Stimulated activated CD4-positive, alpha-beta T cell treated with anti-CD3 and anti-CD28 coated beads, Interleukin-12 subunit alpha, Interleukin-12 subunit beta, amount 100 ng/mL, for 24 hours (primary cell): Measurements from ENCODE around the gene AIFM3.
A peak's percentile ranks its signal among the peaks of the same experiment; 100 is the strongest.
"Not testable (repeated sequence)": the region's sequence is repeated elsewhere in the genome, so short reads cannot be mapped to it uniquely, and the experiment has no call there.

Source experiments
- DNase-seq, 2 experiments: peaks; one replicate each; pipeline ENCODE4 v3.0.0-alpha.2; 2020; ENCODE audit warnings: low read depth in 2 of 2

AIFM3 gene

DNA sequence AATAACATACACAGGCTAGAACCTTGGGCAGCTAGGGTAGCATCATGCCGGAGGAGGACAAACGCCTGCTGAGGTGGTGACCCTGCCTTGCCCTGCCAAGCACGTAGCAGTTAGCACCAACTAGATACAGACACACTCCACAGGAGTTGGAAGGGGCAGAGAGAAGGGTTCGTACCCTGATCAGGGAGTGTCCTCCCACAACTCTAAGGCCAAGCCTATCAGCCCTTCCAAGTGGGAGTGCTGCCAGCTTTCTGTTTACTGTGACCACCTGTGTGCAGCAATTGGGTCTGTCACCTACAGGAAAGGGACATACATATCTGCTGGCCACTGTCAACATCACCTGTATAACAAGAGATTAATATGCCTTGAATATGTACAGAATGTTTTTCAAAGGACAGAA, 36.7 kb downstream of the AIFM3 start:
- DNase-seq: no peak

DNA sequence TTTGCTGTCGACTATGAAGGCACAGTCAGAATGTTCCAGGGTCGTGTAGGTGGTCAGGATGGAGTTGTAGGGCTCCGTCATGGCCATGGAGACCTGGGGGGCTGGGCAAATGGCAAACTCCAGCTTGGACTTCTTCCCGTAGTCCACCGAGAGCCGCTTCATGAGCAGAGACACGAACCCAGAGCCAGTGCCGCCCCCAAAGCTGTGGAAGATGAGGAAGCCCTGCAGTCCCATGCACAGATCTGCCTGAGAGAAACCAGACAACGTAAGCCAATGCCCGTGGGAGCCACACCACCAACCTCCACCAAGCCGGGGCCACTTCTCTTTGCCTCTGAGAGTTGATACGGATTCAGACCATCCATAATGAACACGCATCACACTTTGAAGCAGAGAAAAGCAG, 42.2 kb downstream of the AIFM3 start:
- DNase-seq: not testable (repeated sequence)

DNA sequence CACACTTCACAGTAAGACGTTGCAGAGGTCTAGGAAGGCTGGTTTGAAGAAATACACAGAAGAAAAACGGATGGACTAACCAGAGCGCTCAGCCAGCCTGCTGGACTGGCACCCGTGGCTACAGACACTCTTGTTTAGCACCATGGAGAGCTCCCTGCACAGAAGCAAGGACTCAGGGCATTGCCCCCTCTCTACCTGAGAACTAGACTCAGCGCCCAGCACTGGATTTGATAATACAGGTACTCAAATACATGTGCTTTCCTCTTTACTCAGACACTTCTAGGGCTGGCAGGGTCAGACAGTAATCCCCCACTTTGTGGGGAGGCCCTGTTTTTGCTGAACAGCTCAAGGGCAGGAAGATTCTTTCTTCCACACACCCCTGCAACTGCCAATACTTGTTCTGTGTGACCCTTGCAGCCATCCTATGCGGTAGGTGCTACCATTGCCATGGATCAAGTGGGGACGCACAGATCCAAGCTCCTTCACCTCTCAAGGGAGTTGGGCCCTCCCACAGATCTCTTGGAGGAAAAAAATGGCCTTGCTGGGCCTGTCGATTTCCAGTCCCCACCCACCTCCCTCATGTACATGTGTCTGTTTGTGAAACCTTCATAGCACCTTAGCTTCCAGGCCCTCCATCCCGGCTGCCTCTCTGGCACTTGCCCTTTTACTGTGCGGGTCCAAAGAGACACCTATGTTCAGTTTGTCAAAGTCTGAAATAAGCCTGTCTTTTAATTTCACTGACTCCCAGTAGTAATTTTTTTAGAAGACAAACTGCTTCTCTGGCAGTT, 42.8 kb downstream of the AIFM3 start:
- DNase-seq: no peak

DNA sequence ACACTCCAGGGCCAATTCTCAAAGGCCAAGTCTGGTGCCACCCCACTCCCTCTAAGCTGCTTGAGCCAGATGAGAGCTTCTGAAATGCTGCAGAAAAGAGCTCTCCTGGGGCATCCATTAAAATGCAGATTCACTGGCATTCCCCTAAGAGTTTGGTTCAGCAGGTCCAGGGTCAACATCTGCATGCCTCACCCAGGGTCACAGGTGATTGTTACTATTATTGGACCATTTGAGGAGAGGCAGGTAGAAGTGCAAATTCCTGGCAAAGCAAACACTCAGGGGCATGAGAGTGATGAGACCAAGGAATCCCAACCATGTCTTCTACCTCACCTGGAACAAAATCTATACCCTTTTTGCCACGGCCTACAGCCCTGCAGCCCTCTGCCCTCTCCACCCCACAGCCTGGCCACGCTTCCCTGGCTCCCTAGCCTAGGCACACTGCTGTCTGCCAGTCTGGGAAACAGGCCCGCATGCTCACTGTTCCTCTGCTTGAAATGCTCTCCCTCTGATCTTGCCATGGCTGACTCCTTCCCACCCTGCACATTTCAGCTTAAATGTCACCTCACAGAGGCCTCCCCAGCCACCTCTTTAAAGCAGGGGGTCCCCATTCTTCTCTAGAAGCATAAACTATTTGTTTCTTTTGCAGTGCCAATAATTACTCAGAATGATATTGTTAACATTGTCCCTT, 43.5 kb downstream of the AIFM3 start:
- DNase-seq: no peak

DNA sequence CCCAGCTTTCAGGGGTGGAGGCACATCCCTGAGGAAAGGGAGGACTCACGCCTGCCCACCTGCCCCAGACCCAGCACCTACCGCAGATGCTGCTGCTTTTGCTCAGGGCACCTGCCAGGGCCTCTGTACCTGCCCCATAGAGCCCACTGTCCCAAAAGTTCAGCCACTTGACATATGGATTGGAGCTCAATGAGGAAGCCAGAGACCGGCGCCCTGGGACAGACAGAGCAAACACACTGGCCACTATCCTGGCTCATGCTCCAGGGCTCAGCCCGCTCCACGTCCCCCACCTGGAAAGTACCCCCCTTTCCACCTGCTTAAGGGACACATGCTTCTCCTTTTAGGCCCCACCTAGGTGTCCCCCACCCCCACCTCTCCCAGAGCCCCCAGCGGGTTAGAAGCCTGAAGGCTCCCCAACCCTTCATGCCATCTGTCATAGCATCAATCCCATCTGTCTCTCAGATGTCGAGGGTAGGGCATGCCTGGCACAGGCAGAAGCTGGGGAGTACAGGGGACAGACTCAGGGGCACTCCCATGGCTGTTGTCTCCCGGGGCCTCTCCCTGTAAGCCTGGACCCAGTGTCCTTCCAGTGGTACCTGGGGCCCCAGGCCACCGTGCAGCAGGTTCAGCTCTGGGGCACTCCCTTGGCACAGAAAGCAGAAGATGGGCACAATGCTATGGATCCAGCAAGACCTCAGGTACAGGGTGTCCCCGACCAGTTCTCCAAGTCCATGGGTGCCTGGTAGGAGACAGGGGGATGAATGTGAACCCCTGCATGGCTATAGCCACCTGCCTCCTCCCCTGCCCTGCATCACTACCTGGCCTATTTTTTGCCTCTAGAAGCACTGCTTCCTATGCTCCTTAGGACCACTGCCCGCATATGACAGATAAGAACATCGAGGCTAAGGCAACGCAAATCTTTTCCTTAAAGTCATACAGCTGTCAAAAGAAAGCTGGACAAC, 45.7 kb downstream of the AIFM3 start:
- DNase-seq: no peak

DNA sequence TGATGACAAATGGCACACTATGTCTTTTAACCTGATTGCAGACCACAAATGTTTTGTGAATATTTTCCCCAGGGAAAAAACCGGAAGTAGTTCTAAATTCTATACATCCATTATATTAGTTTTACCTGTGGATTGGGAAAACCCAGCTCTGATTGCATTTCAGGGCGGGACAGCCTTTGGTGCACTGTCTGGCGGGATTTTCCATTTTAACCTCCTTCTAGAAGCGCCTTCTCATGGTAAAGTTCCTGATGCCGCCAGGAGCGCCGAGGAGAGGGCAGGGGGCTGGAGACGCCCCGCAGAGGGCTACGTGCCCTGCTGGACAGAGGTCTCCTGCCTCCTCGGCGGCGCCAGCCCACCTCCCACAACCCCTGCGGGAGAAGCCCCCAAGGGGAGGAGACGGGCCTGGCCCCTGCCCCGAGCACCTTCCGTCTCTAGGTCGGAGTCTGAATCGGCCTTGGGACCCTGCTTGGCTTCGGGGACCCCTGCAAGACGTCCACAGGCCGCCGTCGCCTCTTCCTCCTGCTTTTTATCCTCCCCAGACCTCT, 46.7 kb downstream of the AIFM3 start:
- DNase-seq: no peak

DNA sequence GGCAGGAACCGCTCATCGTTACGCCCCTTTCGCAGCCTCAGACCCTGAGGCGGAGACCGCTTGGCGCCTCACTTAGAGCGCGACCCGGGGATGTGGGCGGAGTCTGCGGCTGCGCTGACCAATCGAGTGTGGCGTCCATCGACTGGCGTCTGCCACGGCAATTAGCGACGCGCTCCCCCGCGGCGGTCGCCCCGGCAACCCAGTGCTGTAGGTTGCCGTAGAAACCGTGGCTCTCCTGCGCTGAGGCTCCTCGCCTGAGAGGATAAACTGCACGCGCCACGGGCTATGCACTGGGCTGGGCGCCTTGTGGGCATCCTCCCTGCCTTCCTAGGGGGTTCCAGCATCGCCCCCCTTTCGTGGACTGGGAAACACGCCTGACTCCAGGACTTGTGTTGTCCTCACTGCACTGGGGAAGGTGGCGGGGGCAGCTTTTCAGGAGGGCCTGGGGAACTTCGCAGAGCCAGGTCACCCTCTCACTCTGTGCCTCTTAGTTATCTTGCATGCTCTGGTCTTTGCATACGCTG, 47.2 kb downstream of the AIFM3 start:
- peak; percentile 63 to 87 for DNase-seq

DNA sequence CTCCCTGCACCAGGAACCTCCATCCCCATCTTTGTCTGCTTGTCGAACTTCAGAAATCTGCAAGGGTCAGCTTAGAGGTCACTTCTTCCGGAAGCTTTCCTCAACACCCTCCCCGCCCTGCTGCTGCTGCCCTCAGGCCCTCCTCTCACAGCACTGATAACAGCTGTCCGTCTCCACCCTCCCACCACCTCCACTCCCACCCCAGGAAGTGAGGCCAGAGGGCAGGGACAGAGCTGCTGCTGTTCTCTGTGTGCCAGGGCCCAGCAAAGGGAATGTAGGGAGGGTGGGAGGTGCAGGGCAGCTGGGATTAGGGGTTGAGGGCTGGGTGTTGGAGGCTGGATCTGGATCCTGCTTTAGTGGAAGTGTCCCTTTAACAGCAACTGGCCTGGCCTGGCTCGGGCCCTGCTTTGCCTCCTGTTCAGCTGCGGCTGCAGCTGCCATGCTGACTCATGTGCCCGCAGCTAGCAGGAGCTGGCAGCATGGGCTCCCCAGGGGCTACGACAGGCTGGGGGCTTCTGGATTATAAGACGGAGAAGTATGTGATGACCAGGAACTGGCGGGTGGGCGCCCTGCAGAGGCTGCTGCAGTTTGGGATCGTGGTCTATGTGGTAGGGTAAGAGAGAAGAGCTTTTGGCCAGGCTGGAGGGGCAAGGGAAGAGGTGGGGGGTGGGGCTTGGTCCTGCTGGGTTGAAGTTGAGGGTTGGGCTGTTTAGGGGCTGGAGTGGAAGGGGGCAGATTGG, 47.8 kb downstream of the AIFM3 start, which contains the start of gene P2RX6:
TSS of gene P2RX6 (plus strand) at position 440 of the 740 bp plus-strand sequence. CDS start at position 450, 10 bp downstream.
- DNase-seq: no peak

DNA sequence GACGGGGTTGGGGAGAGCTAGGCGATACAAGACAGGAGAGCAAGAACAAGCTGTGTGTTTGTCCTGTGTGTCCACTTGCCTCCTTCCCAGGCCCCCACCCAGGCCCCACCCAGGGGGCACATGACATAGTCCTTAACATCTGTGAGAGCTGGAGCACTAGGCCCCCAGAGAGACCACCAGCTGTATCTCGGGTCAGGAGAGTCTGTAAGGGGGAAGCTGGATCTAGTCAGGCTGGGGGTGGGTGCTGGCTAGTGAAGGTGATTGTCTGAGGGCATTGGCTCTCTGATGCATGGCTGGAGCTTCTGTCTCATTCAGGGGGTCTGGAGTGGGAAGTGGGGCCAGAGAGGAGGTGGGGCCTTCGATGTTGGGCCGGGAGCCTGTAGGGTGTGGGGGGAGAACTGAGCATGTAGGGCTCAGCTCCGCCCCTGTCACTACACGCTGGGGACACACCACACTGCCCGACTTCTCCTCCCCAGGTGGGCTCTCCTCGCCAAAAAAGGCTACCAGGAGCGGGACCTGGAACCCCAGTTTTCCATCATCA, 48.5 kb downstream of the AIFM3 start:
- no peak for DNase-seq

DNA sequence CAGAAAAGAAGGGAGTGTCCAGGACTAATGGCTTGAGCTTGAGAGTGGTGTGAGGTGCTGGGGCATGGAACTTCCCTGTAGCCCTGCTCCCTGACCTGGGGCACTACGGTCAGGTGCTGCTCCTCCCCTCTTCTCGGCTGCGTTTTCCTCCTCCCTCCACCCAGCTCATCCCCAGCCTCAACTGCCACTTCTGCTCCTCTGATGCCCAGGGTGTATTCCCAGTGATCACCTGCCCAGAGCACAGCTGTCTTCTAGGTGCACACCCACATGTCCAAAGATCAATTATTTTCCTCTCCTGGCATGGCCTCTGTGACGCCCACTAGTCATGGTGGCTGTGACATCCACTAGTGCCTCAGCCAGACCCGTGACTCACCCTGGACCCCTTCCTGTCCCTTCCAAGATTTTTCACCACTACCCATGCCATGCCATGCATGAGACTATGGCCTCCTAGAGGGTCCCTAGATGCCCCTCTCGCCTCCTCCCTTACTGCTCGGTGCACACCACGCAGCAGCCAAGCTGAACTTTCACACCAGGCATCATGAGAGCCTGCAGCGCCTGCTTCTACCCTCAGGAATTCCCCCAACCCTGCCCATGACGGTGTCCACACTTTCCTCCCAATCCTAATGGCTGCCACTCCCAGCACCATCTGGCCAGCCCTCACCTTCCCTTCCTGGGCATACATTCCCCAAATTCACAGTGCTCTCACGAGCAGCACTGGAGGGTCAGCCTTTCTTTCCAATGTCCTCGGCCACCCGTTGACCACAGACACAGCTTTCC, 49.8 kb downstream of the AIFM3 start:
- no peak for DNase-seq

DNA sequence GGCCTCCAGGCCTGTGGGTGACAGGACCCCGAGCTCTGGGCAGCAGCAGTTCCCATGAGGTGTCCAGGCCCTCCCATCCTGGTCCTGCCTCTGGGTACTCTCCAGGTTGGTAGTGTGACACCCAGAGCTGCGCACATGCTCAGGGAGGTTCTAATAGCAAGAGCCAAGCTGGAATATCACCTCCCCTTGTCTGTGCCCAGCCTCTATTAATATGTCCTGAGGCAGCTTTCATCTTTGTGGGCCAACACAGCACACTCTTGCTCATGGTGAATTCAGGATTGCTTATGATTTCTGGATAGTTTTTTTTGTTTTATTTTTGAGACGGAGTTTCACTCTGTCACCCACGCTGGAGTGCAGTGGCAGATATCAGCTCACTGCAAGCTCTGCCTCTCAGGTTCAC, 51.3 kb downstream of the AIFM3 start:
- DNase-seq: no peak

DNA sequence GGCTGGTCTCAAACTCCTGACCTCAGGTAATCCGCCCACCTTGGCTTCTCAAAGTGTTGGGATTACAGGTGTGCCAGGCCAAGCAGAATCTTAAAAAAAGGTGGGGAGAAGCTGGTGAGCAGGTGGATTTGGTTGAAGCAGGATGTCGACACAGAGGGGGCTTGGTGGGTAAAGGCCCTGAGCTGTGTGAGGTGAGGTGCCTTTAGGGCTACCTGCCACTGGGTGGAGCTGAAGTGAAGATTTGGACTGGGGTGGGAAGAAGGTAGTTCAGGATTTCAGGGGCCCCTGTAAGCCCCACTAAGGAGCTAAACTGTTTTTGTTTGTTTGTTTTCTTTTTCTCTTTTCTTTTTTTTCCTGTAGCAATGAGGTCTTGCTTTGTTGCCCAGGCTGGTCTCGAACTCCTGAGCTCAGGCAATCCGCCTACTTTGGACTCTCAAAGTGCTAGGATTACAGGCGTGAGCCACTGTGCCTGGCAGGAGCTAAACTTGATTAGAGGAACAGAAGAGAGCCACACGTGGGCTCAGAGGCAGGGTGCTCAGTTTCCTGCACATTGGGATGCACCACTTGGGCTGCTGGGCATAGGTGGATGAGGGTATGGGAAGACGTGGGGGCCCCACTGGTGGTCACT, 53.9 kb downstream of the AIFM3 start:
- DNase-seq: no peak

DNA sequence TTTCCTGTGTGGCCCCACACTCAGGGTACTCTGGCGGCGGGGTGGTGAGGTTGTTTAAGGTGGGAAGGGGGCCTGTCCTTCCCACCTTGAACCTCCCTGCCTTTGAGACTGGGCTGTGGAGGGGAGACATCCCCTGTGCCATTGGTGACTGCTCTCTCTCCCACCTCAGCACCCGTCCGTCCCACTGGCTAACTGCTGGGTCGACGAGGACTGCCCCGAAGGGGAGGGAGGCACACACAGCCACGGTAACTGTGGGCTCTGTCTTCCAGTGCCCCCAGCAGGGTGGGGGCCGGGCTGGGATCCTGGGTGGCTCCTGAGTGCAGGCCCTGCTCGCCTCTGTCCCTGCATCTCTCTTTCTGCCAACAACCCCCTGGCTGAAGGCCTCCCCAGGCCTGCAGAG, 55.5 kb downstream of the AIFM3 start:
- no peak for DNase-seq

DNA sequence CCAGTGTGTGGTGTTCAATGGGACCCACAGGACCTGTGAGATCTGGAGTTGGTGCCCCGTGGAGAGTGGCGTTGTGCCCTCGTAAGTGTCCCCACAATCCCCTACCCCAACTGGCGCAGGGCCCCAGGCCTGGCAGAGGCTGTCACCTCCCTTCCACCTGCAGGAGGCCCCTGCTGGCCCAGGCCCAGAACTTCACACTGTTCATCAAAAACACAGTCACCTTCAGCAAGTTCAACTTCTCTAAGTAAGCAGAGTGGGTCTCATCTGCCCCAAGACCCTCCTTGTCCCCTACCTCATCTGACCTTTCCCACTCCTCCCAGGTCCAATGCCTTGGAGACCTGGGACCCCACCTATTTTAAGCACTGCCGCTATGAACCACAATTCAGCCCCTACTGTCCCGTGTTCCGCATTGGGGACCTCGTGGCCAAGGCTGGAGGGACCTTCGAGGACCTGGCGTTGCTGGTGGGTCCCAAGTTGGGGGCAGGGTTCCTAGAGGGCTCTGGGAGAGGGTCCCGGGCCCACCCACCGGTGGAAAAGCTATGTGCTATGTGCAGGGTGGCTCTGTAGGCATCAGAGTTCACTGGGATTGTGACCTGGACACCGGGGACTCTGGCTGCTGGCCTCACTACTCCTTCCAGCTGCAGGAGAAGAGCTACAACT, 56.0 kb downstream of the AIFM3 start:
- no peak for DNase-seq

DNA sequence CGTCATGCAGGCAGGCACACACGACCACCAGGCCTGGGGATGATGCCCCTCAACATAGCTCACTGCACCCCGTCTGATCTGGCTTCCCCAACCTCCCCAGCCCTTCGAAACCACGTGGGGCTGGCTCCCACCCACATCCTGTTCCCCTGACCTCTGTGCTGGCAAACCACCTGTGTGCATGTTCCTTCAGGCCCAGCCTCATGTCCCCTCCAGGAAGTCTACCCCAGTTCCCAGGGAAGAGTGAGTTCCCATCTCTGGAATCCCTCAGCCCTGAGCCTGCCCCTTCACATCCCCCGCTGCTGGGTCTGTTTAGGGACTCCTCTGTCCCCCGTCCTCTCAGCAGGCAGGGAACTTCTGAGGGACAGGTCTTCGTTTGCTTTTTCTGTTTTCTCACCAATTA, 58.2 kb downstream of the AIFM3 start:
- no peak for DNase-seq

DNA sequence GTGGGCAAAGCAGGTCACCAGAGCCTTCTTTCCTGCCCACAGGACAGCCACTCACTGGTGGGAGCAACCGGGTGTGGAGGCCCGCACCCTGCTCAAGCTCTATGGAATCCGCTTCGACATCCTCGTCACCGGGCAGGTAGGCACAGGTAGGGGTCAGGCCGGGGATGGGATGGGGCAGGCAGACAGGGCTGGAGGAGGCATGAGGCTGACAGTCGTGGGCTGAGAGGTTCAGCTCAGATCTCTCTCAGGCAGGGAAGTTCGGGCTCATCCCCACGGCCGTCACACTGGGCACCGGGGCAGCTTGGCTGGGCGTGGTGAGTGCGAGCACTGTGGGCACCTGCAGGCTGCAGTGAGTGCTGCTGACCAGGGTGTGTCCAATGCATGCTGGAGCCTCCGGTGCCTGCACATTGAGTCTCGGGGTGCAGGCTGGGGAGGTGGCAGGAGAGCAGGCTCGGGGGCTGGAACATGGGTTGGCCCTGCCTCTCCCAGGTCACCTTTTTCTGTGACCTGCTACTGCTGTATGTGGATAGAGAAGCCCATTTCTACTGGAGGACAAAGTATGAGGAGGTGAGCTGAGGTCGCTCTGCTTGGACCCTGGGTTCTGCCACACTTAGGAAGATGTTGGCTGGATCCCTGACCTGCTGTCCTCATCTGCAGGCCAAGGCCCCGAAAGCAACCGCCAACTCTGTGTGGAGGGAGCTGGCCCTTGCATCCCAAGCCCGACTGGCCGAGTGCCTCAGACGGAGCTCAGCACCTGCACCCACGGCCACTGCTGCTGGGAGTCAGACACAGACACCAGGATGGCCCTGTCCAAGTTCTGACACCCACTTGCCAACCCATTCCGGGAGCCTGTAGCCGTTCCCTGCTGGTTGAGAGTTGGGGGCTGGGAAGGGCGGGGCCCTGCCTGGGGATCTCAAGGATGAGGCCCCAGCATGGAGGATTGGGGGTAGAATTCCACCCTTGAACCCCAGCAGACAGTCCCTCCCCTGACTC, 59.0 kb downstream of the AIFM3 start:
- DNase-seq: no peak
